ENCODE results near the gene VWA2.

Gene VWA2

GRCh38 chr10:114278884-114279191 lies 39.8 kb downstream of the VWA2 start:
- DNase-seq = no peak

DNA sequence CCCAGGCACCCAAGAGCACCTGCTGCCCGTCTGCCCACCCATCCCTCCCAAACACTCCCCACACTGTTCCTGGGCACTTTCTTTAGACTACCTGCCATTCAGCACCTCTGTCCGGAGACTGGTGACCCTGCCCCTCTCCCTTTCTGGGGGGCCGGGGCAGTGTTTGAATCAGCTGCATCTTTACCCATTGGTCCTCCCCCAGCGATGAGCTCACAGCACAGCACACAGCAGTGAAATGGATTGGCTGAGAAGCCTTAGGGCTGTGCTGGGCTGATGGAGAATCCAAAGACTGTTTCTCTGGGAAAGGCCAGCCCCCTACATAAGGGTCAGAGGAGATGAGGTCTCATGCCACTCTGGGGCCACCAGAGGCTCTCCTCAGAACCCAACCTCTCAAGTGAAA lies 40.2 kb downstream of the VWA2 start:
- no peak for DNase-seq

- no peak for DNase-seq
These were observed 41.0 kb downstream of the VWA2 start for GRCh38 chr10:114279901-114280644.

DNA sequence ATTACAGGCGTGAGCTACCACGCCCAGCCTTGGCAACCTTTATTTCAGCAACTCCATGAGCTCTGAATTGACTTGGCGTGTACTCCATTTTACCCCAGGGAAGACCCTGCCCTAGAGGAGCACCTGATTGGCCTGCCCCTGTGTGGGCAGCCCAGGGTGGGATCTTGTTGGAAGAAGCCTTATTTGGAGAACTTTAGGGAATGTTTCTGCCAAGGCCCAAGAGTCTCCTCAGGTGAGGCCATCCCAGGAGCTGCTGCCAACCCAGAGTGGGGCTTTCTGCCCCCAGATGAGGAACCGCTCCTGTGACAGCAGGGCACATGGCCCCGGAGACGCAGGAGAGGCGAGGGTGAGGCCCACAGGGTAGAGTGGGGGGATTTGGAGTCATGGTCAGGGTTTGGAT lies 42.0 kb downstream of the VWA2 start:
- DNase-seq = no peak

- no peak for DNase-seq
These were observed 42.4 kb downstream of the VWA2 start for GRCh38 chr10:114281461-114281860.

DNA sequence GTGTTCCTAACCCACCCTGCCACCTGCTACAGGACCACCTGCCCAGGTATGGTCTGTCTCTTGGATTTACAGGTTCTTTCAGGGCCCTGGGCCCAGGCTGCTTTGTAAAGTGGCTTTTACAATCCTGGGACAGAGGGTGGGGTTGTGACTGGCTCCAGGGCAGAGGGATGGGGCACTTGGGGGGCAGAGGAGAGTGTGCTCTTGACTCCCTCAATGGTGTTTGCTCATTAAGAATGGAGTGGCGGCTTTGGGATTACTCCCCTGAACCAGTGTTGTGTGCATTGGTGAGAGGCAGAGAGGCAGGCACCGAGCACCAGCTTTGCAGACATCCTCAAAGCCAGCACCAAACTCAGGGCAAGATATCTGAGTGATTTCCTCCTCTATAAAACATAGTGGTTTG lies 43.5 kb downstream of the VWA2 start:
- DNase-seq = no peak

GRCh38 chr10:114283091-114283490 lies 44.0 kb downstream of the VWA2 start:
- DNase-seq = no peak

DNA sequence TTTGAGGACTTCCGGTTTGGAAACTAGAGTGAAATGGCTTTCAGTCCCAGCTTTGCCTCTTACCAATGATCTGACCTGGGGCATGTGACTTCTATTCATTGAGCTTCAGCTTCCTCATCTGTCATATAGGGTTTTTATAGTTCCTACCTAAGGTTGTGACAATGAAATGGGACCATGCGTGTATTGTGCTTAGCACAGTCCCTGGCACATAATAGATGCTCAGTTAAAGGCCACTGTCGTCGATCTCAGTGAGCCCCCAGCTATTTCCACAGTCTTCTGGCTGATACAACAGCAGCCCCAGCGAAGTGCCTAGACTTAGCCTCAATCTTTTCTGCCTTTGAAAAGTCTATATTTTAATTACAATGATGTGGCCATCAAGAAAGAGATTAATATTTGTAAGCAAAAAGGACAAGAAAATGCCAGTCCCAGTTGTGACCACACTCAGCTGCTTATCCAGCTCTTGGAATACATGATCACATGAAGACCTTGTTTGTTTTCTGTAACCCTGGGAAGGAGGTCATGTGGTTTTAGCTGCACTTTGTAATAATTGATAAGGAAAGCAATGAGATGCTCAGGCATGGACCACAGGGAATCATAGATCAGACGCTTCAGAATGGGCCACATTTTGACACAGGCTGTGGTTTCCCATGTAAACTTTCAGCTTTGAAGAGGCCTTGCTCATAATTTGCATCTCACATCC lies 44.6 kb downstream of the VWA2 start:
- DNase-seq = no peak

DNA sequence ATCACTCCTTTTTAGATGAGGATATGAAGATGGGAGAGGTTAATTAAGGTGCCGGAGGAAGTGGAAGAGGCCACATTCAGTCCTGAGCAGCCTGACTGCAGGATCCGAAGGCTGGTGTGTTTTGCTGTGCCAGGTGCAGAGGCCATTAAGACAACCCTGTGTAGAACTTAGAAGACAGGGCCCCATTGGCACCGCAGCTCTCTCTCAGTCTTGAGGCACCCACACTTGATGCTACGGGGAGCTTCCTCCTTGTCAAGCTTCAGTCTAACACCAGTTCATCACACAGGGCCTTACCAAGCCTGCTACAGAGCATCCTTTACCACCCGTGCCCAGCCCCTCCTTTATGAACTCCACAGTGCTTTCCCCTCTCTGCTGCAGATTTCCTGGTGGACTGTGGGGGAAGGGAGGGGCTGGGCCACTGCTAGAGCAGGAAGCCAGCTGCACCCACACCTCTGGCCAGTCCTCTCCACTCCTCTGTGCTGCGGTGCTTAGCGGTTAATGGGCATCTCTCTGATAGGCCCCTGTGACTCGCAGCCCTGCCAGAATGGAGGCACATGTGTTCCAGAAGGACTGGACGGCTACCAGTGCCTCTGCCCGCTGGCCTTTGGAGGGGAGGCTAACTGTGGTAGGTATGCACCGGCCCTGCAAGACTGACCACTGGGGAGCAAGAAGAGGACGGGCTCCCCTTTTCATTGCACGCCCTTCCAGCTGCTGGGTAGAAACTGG lies 45.5 kb downstream of the VWA2 start:
- DNase-seq = no peak

DNA sequence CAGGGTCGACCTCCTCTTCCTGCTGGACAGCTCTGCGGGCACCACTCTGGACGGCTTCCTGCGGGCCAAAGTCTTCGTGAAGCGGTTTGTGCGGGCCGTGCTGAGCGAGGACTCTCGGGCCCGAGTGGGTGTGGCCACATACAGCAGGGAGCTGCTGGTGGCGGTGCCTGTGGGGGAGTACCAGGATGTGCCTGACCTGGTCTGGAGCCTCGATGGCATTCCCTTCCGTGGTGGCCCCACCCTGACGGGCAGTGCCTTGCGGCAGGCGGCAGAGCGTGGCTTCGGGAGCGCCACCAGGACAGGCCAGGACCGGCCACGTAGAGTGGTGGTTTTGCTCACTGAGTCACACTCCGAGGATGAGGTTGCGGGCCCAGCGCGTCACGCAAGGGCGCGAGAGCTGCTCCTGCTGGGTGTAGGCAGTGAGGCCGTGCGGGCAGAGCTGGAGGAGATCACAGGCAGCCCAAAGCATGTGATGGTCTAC lies 46.9 kb downstream of the VWA2 start:
- DNase-seq = no peak

DNA sequence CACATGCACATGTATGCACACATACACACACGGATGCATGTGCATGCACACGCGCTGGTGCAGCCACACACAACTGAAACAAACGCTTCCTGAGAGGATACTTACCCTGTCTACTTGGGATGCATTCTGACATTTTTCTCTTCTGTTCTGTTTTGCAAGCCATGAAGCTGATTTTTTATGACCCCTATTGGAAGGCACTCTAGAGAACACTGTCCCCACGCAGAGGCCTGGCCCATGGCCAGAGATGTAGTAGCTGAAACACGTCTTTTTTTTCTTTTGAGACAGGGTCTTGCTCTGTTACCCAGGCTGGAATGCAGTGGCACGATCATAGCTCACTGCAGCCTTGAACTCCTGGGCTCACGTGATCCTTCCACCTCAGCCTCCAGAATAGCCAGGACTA lies 47.9 kb downstream of the VWA2 start:
- DNase-seq = no peak

GRCh38 chr10:114288424-114289095 lies 49.5 kb downstream of the VWA2 start:
- no peak for DNase-seq

DNA sequence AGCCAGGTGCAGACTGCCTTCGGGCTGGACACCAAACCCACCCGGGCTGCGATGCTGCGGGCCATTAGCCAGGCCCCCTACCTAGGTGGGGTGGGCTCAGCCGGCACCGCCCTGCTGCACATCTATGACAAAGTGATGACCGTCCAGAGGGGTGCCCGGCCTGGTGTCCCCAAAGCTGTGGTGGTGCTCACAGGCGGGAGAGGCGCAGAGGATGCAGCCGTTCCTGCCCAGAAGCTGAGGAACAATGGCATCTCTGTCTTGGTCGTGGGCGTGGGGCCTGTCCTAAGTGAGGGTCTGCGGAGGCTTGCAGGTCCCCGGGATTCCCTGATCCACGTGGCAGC lies 50.0 kb downstream of the VWA2 start:
- DNase-seq = no peak

- DNase-seq = no peak
These were observed 51.0 kb downstream of the VWA2 start for GRCh38 chr10:114290038-114290437.

GRCh38 chr10:114291076-114291475 lies 52.0 kb downstream of the VWA2 start:
- no peak for DNase-seq

DNA sequence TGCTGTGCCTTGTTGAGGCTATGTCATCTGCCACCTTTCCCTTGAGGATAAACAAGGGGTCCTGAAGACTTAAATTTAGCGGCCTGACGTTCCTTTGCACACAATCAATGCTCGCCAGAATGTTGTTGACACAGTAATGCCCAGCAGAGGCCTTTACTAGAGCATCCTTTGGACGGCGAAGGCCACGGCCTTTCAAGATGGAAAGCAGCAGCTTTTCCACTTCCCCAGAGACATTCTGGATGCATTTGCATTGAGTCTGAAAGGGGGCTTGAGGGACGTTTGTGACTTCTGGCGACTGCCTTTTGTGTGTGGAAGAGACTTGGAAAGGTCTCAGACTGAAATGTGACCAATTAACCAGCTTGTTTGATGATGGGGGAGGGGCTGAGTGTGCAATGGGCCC lies 52.5 kb downstream of the VWA2 start:
- no peak for DNase-seq

- no peak for DNase-seq
These were observed 54.0 kb downstream of the VWA2 start for GRCh38 chr10:114293075-114293474.

DNA sequence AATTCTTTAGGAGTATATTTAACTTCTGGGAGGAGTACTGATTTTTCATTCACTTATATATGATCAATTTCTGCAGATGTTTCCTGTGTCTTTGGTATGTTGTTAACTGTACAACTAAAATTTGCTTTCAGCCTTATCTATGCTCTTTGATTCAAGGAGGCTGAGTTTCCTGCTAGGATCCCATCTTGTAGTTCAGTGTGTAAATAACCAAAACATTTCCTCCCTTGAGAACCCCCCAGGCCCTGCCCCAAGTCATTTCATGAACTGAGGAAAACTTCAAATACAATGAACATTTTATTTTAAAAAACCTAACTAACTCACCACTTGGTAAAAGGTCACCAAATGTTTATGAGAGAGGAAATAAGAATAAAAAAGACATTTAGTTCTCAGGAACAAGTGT lies 55.5 kb downstream of the VWA2 start:
- no peak for DNase-seq

- no peak for DNase-seq
These were observed 56.3 kb downstream of the VWA2 start for GRCh38 chr10:114295393-114295792.

- DNase-seq = no peak
These were observed 58.2 kb downstream of the VWA2 start for GRCh38 chr10:114297136-114297705.

DNA sequence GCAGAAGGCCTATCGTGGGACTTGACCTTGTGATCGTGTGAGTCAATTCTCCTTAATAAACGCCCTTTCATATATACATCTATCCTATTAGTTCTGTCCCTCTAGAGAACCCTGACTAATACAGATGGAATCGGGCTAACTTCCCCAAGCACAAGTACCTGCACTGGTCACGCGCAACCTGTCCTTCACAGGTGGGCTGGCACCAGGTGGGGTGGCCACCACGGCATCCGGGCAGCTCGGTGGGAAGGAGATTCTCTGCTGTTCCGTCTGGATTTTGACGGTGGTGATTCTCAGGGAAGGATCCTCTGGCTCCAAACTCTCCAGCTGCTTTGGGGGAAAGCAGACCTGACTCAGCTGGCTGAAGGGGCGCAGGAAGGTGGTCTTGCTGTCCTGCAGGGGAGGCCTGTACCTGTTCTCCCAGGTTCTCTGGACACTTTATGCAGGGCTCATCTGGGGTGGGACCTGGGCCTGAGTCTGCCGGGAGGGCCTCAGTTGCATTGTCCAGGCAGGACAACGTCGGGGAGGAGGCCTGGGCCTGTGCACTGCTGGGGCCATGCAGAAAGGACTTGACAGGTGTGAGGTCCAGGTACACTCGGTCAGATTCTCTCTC lies 61.1 kb downstream of the VWA2 start:
- DNase-seq = no peak

GRCh38 chr10:114301177-114301576 lies 62.1 kb downstream of the VWA2 start:
- no peak for DNase-seq
